ENCODE data around the gene GOLGA6A.

GOLGA6A gene

DNA sequence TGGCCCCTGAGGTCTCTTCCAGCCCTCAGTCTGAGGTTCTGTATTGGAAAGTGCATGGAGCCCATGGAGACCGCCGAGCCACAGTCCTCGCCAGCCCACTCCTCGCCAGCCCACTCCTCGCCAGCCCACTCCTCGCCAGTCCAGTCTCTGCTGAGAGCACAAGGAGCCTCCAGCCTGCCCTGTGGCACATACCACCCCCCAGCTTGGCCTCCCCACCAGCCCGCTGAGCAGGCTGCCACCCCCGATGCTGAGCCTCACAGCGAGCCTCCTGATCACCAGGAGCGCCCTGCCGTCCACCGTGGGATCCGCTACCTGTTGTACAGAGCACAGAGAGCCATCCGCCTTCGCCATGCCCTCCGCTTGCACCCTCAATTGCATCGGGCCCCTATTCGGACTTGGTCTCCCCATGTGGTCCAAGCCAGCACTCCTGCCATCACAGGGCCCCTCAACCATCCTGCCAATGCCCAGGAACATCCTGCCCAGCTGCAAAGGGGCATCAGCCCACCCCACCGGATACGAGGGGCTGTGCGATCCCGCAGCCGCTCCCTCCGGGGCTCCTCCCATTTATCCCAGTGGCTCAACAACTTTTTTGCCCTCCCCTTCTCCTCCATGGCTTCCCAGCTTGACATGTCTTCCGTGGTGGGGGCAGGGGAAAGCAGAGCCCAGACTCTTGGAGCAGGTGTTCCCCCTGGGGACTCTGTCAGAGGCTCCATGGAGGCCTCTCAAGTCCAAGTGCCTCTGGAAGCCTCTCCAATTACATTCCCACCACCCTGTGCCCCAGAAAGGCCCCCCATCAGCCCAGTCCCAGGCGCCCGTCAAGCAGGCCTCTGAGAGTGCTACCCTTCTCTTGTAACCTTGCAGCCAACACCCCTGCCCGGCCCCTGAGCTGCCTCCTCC lies 47.0 kb downstream of the GOLGA6A start:
- DNase-seq, result no peak

DNA sequence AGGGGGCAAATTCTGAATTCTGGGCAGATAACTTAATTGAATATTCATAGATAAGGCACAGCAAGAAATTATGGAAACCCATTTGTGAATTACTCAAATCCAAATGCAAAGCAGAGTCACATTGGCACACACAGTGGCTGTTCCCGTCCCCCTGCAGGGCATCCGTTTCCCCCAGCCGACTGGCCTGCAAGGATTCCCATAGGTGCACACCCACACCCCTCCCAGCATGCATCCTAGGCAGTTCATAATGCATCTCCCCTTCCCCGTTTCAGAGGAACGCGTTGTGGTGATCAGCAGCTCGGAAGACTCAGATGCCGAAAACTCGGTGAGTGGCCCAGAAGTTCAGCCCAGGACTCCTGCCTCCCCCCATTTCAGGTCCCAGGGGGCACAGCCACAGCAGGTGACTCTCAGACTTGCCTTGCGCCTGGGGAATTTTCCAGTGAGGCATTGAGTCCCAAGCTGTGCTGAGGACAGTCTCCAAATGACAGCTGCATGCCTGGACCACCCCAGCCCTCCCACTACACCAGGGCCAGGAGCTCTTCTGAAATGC lies 48.1 kb downstream of the GOLGA6A start:
- no peak for DNase-seq

DNA sequence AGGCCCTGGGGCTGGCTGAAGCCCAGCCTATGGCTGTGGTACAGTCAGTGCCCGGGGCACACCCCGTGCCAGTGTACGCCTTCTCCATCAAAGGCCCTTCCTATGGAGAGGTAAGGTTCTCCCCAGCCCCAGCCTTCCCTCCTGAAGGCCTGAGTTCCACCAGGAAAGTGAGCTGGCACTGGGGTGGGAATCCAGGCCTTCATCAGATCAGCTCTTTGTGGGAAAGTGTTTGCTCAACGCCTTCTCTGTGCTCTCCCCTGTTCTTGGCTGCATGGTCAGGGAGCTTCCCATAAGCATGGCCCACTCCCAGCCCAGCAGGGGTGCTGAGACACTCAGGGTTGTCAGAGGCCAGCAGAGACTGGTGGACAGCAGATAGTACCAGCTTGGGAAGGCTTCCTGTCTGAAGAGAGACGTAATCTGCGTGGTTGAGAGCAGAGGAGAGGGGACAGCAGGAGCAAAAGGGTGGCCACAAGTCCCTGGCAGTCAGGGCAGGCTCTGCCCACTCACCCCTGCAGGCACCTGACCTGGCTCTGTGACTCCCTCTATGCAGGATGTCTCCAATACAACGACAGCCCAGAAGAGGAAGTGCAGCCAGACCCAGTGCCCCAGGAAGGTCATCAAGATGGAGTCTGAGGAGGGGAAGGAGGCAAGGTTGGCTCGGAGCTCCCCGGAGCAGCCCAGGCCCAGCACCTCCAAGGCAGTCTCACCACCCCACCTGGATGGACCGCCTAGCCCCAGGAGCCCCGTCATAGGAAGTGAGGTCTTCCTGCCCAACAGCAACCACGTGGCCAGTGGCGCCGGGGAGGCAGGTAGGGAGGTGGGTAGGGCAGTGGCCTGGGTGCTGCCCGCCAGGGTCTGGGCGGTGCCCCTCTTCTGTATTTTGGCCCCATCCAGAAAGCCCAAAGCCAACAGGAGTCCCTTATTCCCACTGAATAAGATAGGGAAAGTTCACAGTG lies 49.5 kb downstream of the GOLGA6A start:
- DNase-seq, result no peak

DNA sequence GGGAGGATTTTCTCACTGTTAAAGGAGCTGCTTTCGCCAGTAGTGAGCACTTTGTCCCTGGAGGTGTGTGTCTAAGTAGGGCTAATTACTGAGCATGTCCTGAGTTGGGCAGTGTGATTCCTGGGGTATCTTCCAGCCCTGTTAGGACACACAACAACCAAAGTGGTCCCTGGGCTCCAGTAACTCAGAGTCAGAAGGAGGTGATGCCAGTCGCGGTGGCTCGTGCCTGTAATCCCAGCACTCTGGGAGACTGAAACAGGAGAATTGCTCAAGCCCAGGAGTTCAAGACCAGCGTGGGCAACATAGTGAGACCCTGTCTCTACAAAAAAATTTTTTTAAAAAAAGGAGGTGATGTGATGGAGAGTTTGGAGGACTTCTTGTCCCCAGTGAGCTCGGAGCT lies 50.3 kb downstream of the GOLGA6A start:
- no peak for DNase-seq

DNA sequence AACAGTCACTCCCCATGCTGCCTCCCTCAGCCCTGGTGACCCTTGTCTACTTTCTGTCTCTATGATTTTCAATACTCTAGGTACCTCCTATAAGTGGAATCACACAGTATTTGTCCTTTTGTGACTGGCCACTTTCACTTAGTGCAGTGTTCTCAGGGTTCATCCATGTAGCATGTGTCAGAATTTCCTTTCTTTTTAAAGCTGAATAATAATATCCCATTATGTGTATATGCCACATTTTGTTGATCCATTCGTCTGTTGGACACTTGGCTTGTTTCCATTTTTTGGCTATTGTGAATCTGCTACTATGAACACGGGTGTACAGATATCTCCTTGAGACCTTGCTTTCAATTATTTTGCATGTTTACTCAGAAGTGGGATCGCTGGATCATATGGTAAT lies 53.7 kb downstream of the GOLGA6A start:
- no peak for DNase-seq

DNA sequence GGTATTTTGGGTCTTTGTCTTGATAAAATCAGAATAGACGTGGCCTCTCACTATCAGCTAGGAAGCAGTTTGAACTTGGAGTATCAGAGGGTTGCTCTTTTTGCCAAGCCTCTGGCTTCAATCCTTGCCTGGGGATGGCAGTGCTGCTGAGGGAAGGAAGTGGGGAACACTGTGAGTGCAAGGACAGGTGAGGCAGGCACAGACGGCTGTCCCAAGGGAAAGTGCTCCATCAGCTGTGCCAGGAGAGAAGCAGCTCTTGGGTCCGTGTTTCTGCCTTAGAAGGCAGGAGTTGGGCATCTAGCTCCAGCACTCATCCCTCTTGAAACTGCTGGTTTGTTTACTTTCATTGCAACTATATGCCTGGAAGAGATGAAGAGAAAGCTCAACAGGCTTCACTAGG lies 54.7 kb downstream of the GOLGA6A start:
- no peak for DNase-seq

DNA sequence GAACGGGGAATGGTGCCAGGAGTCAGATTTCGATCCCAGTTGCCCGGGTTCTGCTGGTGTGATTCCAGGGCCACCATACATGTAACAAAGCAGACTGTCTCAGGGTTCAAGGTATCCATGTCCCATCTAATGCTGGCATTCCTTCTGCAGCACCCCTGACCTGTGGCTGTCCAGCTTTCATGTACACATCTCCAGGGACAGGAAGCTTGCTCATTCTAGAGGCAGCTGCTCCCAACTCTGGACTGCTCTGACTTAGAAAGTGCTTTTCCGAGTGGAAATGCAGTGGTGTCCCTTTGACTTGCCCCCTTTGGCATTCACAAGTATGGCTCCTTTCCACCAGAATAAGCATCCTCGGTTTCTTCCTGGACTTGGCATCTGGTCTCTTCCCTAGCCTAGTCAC lies 56.9 kb downstream of the GOLGA6A start:
- no peak for DNase-seq

DNA sequence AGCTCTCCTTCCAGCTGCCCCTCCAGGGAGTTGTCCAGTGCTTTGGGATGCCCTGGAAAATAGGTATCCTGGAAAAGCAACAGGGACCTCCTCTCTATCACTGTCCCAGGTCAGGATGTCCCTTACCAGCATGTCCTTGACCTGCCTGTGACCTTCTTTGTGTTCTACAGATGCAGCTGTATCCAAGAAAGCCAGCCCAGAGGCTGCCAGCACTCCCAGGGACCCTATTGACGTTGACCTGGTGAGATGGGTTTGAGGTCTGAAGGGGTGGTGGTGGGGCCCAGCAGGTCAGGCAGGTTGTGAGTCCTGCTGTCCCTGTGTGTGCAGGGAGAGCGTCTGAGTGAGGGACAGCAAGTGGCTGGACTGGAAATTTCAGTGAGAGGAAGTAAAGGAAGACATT lies 57.7 kb downstream of the GOLGA6A start:
- no peak for DNase-seq

DNA sequence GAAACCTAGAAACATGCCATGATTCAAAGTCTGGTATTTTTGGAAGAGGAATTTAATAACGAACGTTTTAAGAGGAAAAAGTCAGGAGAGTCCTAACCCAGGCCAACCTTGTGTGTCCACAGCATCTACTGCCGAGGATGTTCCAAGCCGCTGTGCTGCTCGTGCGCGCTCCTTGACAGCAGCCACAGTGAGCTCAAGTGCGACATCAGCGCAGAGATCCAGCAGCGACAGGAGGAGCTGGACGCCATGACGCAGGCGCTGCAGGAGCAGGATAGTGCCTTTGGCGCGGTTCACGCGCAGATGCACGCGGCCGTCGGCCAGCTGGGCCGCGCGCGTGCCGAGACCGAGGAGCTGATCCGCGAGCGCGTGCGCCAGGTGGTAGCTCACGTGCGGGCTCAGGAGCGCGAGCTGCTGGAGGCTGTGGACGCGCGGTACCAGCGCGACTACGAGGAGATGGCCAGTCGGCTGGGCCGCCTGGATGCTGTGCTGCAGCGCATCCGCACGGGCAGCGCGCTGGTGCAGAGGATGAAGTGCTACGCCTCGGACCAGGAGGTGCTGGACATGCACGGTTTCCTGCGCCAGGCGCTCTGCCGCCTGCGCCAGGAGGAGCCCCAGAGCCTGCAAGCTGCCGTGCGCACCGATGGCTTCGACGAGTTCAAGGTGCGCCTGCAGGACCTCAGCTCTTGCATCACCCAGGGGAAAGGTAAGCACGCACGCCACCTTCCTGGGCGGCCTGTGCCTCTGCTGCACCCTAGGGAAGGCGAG lies 59.5 kb downstream of the GOLGA6A start:
- DNase-seq, result no peak
